Activated CD8-positive, alpha-beta memory T cell treated with anti-CD3 and anti-CD28 coated beads, Interleukin-2, amount 10 ng/mL, durations not matched to agents 7 days and 5 days (primary cell): Measurements from ENCODE around the gene MACROD1. TPM values are rescaled to one million over a fixed set of nuclear protein-coding genes. Genes with fewer than 3 reads are reported as not detected.
A peak's percentile ranks its signal among the peaks of the same experiment; 100 is the strongest.

Experiments used
- ATAC-seq: fragments of 150-1000 bp; cut with Tn5 transposase; one replicate; pipeline ENCODE4 v1.10.0; 2021; ENCODE audit warnings: moderate library complexity
- CTCF ChIA-PET: fragments of 350-600 bp; sonication (Branson Sonifier 250); formaldehyde crosslinking; loops from one replicate; lab custom pipeline; 2021; ENCODE audit warnings: antibody characterized with exemption; lab: Charles Lee
- DNase-seq: peaks from one replicate; pipeline ENCODE4 v3.0.0-alpha.2; 2020
- H3K27ac Mint-ChIP-seq: one replicate; pipeline ENCODE4 v1.8.0; 2021; ENCODE audit warnings: mild to moderate bottlenecking, mixed read lengths
- H3K27me3 Mint-ChIP-seq: one replicate; pipeline ENCODE4 v1.8.0; 2021; ENCODE audit warnings: mixed read lengths
- H3K36me3 Mint-ChIP-seq: one replicate; pipeline ENCODE4 v1.8.0; 2021; ENCODE audit warnings: mild to moderate bottlenecking, mixed read lengths
- H3K4me1 Mint-ChIP-seq: one replicate; pipeline ENCODE4 v1.8.0; 2021; ENCODE audit warnings: mixed read lengths
- H3K4me3 Mint-ChIP-seq: one replicate; pipeline ENCODE4 v1.8.0; 2021; ENCODE audit warnings: mild to moderate bottlenecking, moderate library complexity, mixed read lengths
- H3K9me3 Mint-ChIP-seq: one replicate; pipeline ENCODE4 v1.8.0; 2022; ENCODE audit warnings: low read depth, mixed read lengths
- total RNA-seq, 2 experiments: library from RNA; stranded (reverse); gene quantifications; one replicate each; pipeline ENCODE4 v1.2.3, GENCODE V29; 2021

The MACROD1 gene
- total RNA-seq, 2 experiments from 2014 or later = 10.1 to 12.3 TPM

- no peak overlapping the region for H3K4me3 Mint-ChIP-seq
- H3K27ac Mint-ChIP-seq = no peak overlapping the region
- CTCF ChIA-PET = no interaction called here
- no peaks in the 10 kb centered on the region for H3K36me3 Mint-ChIP-seq
- ATAC-seq (no peak), DNase-seq (no peak)
- H3K4me1 Mint-ChIP-seq = peaks cover 5% of the 10 kb centered on the region
- H3K27me3 Mint-ChIP-seq = no peaks in the 10 kb centered on the region
- no peaks in the 10 kb centered on the region for H3K9me3 Mint-ChIP-seq
Measured at GRCh38 chr11:64069401-64070313, 96.3 kb downstream of the MACROD1 start.

GRCh38 chr11:64068705-64069400, 97.1 kb downstream of the MACROD1 start:
- ATAC-seq = no peak
- no peak overlapping the region for H3K27ac Mint-ChIP-seq
- H3K4me1 Mint-ChIP-seq = no peaks in the 10 kb centered on the region
- H3K9me3 Mint-ChIP-seq = no peaks in the 10 kb centered on the region
- H3K27me3 Mint-ChIP-seq = no peaks in the 10 kb centered on the region
- H3K4me3 Mint-ChIP-seq = no peak overlapping the region
- no peak for DNase-seq
- CTCF ChIA-PET = interaction anchor here (1.4 kb wide), 1 partner anchor 79 kb away, joined by 3 read pairs; no protein-coding TSS in a partner anchor
- no peaks in the 10 kb centered on the region for H3K36me3 Mint-ChIP-seq

- Mint-ChIP-seq H3K27ac (no peak overlapping the region), H3K4me3 (no peak overlapping the region), H3K27me3 (peaks cover 2% of the 10 kb centered on the region), H3K4me1 (no peaks in the 10 kb centered on the region), H3K9me3 (no peaks in the 10 kb centered on the region), H3K36me3 (no peaks in the 10 kb centered on the region)
- CTCF ChIA-PET = interaction anchor here (1.4 to 1.5 kb wide), 2 partner anchors 67 to 81 kb away, joined by 3 read pairs; no protein-coding TSS in a partner anchor
- DNase-seq (no peak), ATAC-seq (no peak)
Measured at GRCh38 chr11:64067230-64067993, 98.5 kb downstream of the MACROD1 start.

GRCh38 chr11:64065712-64066111, 100.2 kb downstream of the MACROD1 start:
- H3K27me3 Mint-ChIP-seq = peaks cover 13% of the 10 kb centered on the region
- DNase-seq = no peak
- H3K27ac Mint-ChIP-seq = no peak overlapping the region
- no peaks in the 10 kb centered on the region for H3K36me3 Mint-ChIP-seq
- H3K9me3 Mint-ChIP-seq = no peaks in the 10 kb centered on the region
- H3K4me1 Mint-ChIP-seq = peaks cover 4% of the 10 kb centered on the region
- no peak overlapping the region for H3K4me3 Mint-ChIP-seq
- CTCF ChIA-PET = interaction anchor here (1.5 kb wide), 1 partner anchor 65 kb away, joined by 3 read pairs; no protein-coding TSS in a partner anchor
- no peak for ATAC-seq

GRCh38 chr11:64065141-64065465, 100.8 kb downstream of the MACROD1 start:
- CTCF ChIA-PET = no interaction called here
- no peaks in the 10 kb centered on the region for H3K36me3 Mint-ChIP-seq
- peaks cover 16% of the 10 kb centered on the region for H3K27me3 Mint-ChIP-seq
- H3K27ac Mint-ChIP-seq = no peak overlapping the region
- peaks cover 6% of the 10 kb centered on the region for H3K4me1 Mint-ChIP-seq
- DNase-seq (no peak), ATAC-seq (no peak)
- no peaks in the 10 kb centered on the region for H3K9me3 Mint-ChIP-seq
- no peak overlapping the region for H3K4me3 Mint-ChIP-seq

- Mint-ChIP-seq H3K4me3 (no peak overlapping the region), H3K27me3 (peaks cover 16% of the 10 kb centered on the region), H3K4me1 (peaks cover 6% of the 10 kb centered on the region), H3K27ac (no peak overlapping the region), H3K9me3 (no peaks in the 10 kb centered on the region), H3K36me3 (no peaks in the 10 kb centered on the region)
- ATAC-seq (no peak), DNase-seq (no peak)
- CTCF ChIA-PET = no interaction called here
Measured at GRCh38 chr11:64064374-64065140, 101.4 kb downstream of the MACROD1 start.

GRCh38 chr11:64063777-64064176, 102.1 kb downstream of the MACROD1 start:
- Mint-ChIP-seq H3K4me3 (no peak overlapping the region), H3K27ac (no peak overlapping the region), H3K27me3 (peaks cover 16% of the 10 kb centered on the region), H3K9me3 (no peaks in the 10 kb centered on the region), H3K36me3 (no peaks in the 10 kb centered on the region), H3K4me1 (peaks cover 6% of the 10 kb centered on the region)
- CTCF ChIA-PET = no interaction called here
- ATAC-seq (no peak), DNase-seq (no peak)

GRCh38 chr11:64062185-64063039, 103.5 kb downstream of the MACROD1 start:
- Mint-ChIP-seq H3K27me3 (peaks cover 16% of the 10 kb centered on the region), H3K27ac (no peak overlapping the region), H3K4me3 (no peak overlapping the region), H3K36me3 (no peaks in the 10 kb centered on the region), H3K9me3 (no peaks in the 10 kb centered on the region), H3K4me1 (peaks cover 6% of the 10 kb centered on the region)
- ATAC-seq (no peak), DNase-seq (no peak)
- CTCF ChIA-PET = interaction anchor here (1.6 kb wide), 1 partner anchor 83 kb away, joined by 3 read pairs; no protein-coding TSS in a partner anchor

GRCh38 chr11:64060861-64061444, 105.0 kb downstream of the MACROD1 start:
- ATAC-seq (peak; percentile 89), DNase-seq (peak; percentile 72)
- H3K4me3 Mint-ChIP-seq = peak overlapping the region; percentile 68
- H3K4me1 Mint-ChIP-seq = peaks cover 6% of the 10 kb centered on the region
- peaks cover 16% of the 10 kb centered on the region for H3K27me3 Mint-ChIP-seq
- H3K27ac Mint-ChIP-seq = no peak overlapping the region
- CTCF ChIA-PET = interaction anchor here (0.7 kb wide), 1 partner anchor 1083 kb away, joined by 3 read pairs; no protein-coding TSS in a partner anchor
- H3K36me3 Mint-ChIP-seq = no peaks in the 10 kb centered on the region
- H3K9me3 Mint-ChIP-seq = no peaks in the 10 kb centered on the region

- H3K9me3 Mint-ChIP-seq = no peaks in the 10 kb centered on the region
- H3K4me3 Mint-ChIP-seq = peak overlapping the region; percentile 49
- no peak overlapping the region for H3K27ac Mint-ChIP-seq
- CTCF ChIA-PET = no interaction called here
- DNase-seq = no peak
- H3K36me3 Mint-ChIP-seq = no peaks in the 10 kb centered on the region
- peaks cover 16% of the 10 kb centered on the region for H3K27me3 Mint-ChIP-seq
- no peak for ATAC-seq
- H3K4me1 Mint-ChIP-seq = peaks cover 6% of the 10 kb centered on the region
Measured at GRCh38 chr11:64060263-64060860, 105.6 kb downstream of the MACROD1 start.

- no peak for ATAC-seq
- H3K27me3 Mint-ChIP-seq = peaks cover 16% of the 10 kb centered on the region
- H3K9me3 Mint-ChIP-seq = no peaks in the 10 kb centered on the region
- H3K27ac Mint-ChIP-seq = no peak overlapping the region
- no peak overlapping the region for H3K4me3 Mint-ChIP-seq
- H3K4me1 Mint-ChIP-seq = peaks cover 6% of the 10 kb centered on the region
- H3K36me3 Mint-ChIP-seq = no peaks in the 10 kb centered on the region
- CTCF ChIA-PET = interaction anchor here (1.2 kb wide), 1 partner anchor 59 kb away, joined by 3 read pairs; no protein-coding TSS in a partner anchor
- no peak for DNase-seq
Measured at GRCh38 chr11:64059339-64060140, 106.4 kb downstream of the MACROD1 start.
